Measurements from ENCODE around the gene RPL36.

RPL36 gene

DNA sequence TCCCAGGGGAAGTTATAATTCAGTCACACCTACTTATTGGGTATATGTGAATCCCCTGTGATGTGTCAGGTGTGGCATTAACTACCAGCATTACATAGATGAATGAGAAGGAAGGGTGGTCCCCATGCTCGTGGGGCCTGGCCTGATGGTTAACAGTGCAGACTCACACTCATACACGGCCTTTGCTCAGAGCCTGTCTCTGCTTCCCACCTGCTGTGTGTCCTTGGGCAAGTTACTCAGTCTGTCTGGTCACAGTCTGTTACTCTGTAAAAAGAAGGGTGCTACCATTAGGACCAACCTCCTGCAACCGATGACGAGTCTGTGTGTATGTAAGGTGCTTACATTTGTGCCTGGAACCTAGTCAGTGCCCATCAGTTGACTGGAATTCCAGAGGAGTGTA lies 43.4 kb upstream of the RPL36 start:
- H2AFZ ChIP-seq (ENCODE audit: low read depth, low read length, severe bottlenecking): no peak overlapping the region
- no peak overlapping the region for H3K4me3 ChIP-seq (ENCODE audit: insufficient read depth, low read length, poor library complexity, severe bottlenecking)
- H3K9me3 ChIP-seq (ENCODE audit: insufficient read depth, low read length): no peaks in the 10 kb centered on the region
- no peak overlapping the region for H3K4me2 ChIP-seq (ENCODE audit: low read depth, low read length, poor library complexity, severe bottlenecking)
- H3K27ac ChIP-seq (ENCODE audit: low read depth, low read length): no peak overlapping the region
- no peaks in the 10 kb centered on the region for H3F3A ChIP-seq (ENCODE audit: insufficient read depth)
- H3K36me3 ChIP-seq (ENCODE audit: low read length): peaks cover 54% of the 10 kb centered on the region
- H4K20me1 ChIP-seq (ENCODE audit: low read depth, low read length): peaks cover 24% of the 10 kb centered on the region
- H3K9ac ChIP-seq (ENCODE audit: low read length): no peak overlapping the region
- peaks cover 60% of the 10 kb centered on the region for H3K79me2 ChIP-seq (ENCODE audit: insufficient read depth, low read length)
- H3K27me3 ChIP-seq (ENCODE audit: low read length): no peaks in the 10 kb centered on the region
- H3K9me2 ChIP-seq (replicated peaks; ENCODE audit: insufficient read depth, low read length): no peaks in the 10 kb centered on the region
- TF ChIP-seq, protein P1, sequence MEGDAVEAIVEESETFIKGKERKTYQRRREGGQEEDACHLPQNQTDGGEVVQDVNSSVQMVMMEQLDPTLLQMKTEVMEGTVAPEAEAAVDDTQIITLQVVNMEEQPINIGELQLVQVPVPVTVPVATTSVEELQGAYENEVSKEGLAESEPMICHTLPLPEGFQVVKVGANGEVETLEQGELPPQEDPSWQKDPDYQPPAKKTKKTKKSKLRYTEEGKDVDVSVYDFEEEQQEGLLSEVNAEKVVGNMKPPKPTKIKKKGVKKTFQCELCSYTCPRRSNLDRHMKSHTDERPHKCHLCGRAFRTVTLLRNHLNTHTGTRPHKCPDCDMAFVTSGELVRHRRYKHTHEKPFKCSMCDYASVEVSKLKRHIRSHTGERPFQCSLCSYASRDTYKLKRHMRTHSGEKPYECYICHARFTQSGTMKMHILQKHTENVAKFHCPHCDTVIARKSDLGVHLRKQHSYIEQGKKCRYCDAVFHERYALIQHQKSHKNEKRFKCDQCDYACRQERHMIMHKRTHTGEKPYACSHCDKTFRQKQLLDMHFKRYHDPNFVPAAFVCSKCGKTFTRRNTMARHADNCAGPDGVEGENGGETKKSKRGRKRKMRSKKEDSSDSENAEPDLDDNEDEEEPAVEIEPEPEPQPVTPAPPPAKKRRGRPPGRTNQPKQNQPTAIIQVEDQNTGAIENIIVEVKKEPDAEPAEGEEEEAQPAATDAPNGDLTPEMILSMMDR (IDR thresholded peaks at IDR 0.05; ENCODE audit: insufficient read depth, low read length, poor library complexity, severe bottlenecking): no peak
- no peak for TF ChIP-seq EZH2phosphoT487 (conservative IDR thresholded peaks at IDR 0.05; ENCODE audit: low read length)

DNA sequence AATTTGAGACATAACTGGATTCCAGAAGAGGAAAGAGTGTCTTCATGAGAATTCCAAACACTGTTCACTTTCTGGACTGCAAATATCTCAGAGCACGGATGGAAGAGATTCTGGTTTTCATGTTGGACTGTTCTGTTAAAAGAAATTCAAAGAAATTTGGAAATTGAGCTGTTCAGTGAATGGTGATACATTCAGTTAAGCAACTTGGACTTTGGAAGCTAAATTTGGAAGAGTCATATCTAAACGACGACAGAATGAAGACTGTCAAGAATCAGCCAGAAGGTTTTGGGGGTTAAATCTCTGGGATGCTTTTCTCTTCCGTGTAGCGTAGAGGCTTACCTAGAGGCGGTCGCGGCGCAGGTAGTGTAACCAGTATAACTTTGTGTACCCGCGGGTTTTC lies 41.6 kb upstream of the RPL36 start:
- peaks cover 44% of the 10 kb centered on the region for H3K36me3 ChIP-seq (ENCODE audit: low read length)
- H3K79me2 ChIP-seq (ENCODE audit: insufficient read depth, low read length): peaks cover 42% of the 10 kb centered on the region

DNA sequence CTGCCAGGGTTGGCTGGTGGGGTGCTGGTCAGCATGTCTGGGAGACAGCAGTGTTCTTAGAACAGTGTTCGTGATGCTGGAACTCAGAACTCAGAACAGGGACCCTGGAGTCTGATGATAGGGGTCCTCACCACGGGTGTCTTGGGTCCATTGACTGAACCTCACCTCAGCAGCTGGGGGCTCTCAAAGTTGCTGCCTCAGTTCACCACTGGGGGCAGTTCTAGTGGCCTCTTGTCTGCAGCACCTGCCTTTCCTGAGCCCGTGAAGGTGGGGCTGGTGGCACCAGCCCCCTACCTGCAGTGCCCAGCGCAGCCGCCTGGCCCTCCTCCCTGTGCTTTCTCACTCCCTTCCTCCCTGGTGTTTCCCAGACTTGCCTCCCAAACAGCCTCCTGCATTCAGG lies 38.7 kb upstream of the RPL36 start:
- TF ChIP-seq EZH2phosphoT487 (conservative IDR thresholded peaks at IDR 0.05; ENCODE audit: low read length): no peak
- TF ChIP-seq, protein P1 (IDR thresholded peaks at IDR 0.05; ENCODE audit: insufficient read depth, low read length, poor library complexity, severe bottlenecking): no peak
- Histone ChIP-seq H3K9me3 (ENCODE audit: insufficient read depth, low read length) (no peaks in the 10 kb centered on the region), H3K79me2 (ENCODE audit: insufficient read depth, low read length) (peaks cover 13% of the 10 kb centered on the region), H2AFZ (ENCODE audit: low read depth, low read length, severe bottlenecking) (no peak overlapping the region), H3K4me2 (ENCODE audit: low read depth, low read length, poor library complexity, severe bottlenecking) (no peak overlapping the region), H4K20me1 (ENCODE audit: low read depth, low read length) (no peaks in the 10 kb centered on the region; the same call in 1 of the 2 replicates), H3K36me3 (ENCODE audit: low read length) (peaks cover 40% of the 10 kb centered on the region), H3F3A (ENCODE audit: insufficient read depth) (peaks cover 3% of the 10 kb centered on the region; the same call in 1 of the 2 replicates), H3K27me3 (ENCODE audit: low read length) (no peaks in the 10 kb centered on the region), H3K9ac (ENCODE audit: low read length) (no peak overlapping the region), H3K27ac (ENCODE audit: low read depth, low read length) (no peak overlapping the region), H3K4me3 (ENCODE audit: insufficient read depth, low read length, poor library complexity, severe bottlenecking) (no peak overlapping the region), H3K9me2 (replicated peaks; ENCODE audit: insufficient read depth, low read length) (no peaks in the 10 kb centered on the region)

More for the DNA sequence above, 41.6 kb upstream of the RPL36 start:
- Histone ChIP-seq H3K9me2 (replicated peaks; ENCODE audit: insufficient read depth, low read length) (no peaks in the 10 kb centered on the region), H3F3A (ENCODE audit: insufficient read depth) (no peaks in the 10 kb centered on the region), H3K27ac (ENCODE audit: low read depth, low read length) (no peak overlapping the region), H3K4me3 (ENCODE audit: insufficient read depth, low read length, poor library complexity, severe bottlenecking) (no peak overlapping the region), H3K9ac (ENCODE audit: low read length) (no peak overlapping the region), H4K20me1 (ENCODE audit: low read depth, low read length) (peaks cover 10% of the 10 kb centered on the region), H3K9me3 (ENCODE audit: insufficient read depth, low read length) (no peaks in the 10 kb centered on the region), H3K4me2 (ENCODE audit: low read depth, low read length, poor library complexity, severe bottlenecking) (no peak overlapping the region), H2AFZ (ENCODE audit: low read depth, low read length, severe bottlenecking) (no peak overlapping the region), H3K27me3 (ENCODE audit: low read length) (no peaks in the 10 kb centered on the region)
- TF ChIP-seq, protein P1 (IDR thresholded peaks at IDR 0.05; ENCODE audit: insufficient read depth, low read length, poor library complexity, severe bottlenecking): no peak
- no peak for TF ChIP-seq EZH2phosphoT487 (conservative IDR thresholded peaks at IDR 0.05; ENCODE audit: low read length)
